BLaER1 (cell line): ENCODE results near the gene SLC7A10.

Source experiments
- H3K27ac ChIP-seq: shearing (Covaris generic); formaldehyde crosslinking; 2 replicates; pipeline ENCODE4 v1.8.1; 2022
- H3K27me3 ChIP-seq: shearing (Covaris generic); formaldehyde crosslinking; 2 replicates; pipeline ENCODE4 v1.8.1; 2022
- H3K36me3 ChIP-seq: shearing (Covaris generic); formaldehyde crosslinking; 2 replicates; pipeline ENCODE4 v1.8.1; 2022
- H3K4me1 ChIP-seq: shearing (Covaris generic); formaldehyde crosslinking; 2 replicates; pipeline ENCODE4 v1.8.1; 2022
- H3K4me2 ChIP-seq: shearing (Covaris generic); formaldehyde crosslinking; 2 replicates; pipeline ENCODE4 v1.8.1; 2022
- H3K4me3 ChIP-seq: shearing (Covaris generic); formaldehyde crosslinking; 2 replicates; pipeline ENCODE4 v1.8.1; 2022
- H3K9ac ChIP-seq: shearing (Covaris generic); formaldehyde crosslinking; 2 replicates; pipeline ENCODE4 v1.8.1; 2022
- H3K9me3 ChIP-seq: shearing (Covaris generic); formaldehyde crosslinking; 2 replicates; pipeline ENCODE4 v1.8.1; 2022
- H4K20me1 ChIP-seq: shearing (Covaris generic); formaldehyde crosslinking; 2 replicates; pipeline ENCODE4 v1.8.1; 2022
- Cebpa-rat ChIP-seq: shearing (Covaris generic); IDR thresholded peaks from 2 replicates; pipeline ENCODE4 v1.8.1; 2022

The SLC7A10 gene

GRCh38 chr19:33267706-33268105 is 42.1 kb upstream of the SLC7A10 start:
- Histone ChIP-seq H3K9ac (peak overlapping the region; percentile 68), H4K20me1 (no peaks in the 10 kb centered on the region), H3K4me3 (peak overlapping the region; percentile 12; the same call in 1 of the 2 replicates), H3K27me3 (no peaks in the 10 kb centered on the region), H3K4me2 (peak overlapping the region; percentile 83), H3K36me3 (no peaks in the 10 kb centered on the region), H3K4me1 (peaks cover 93% of the 10 kb centered on the region), H3K27ac (peak overlapping the region; percentile 87), H3K9me3 (no peaks in the 10 kb centered on the region)
- no peak for TF ChIP-seq Cebpa-rat

GRCh38 chr19:33266974-33267484 is 41.4 kb upstream of the SLC7A10 start:
- H3K4me3 ChIP-seq: no peak overlapping the region

GRCh38 chr19:33264881-33265445 is 39.3 kb upstream of the SLC7A10 start:
- no peaks in the 10 kb centered on the region for H3K27me3 ChIP-seq
- no peak overlapping the region for H3K9ac ChIP-seq
- no peaks in the 10 kb centered on the region for H3K36me3 ChIP-seq
- no peak overlapping the region for H3K4me2 ChIP-seq
- no peak for TF ChIP-seq Cebpa-rat
- no peaks in the 10 kb centered on the region for H3K9me3 ChIP-seq
- H3K27ac ChIP-seq: no peak overlapping the region
- H3K4me1 ChIP-seq: peaks cover 100% of the 10 kb centered on the region
- H4K20me1 ChIP-seq: no peaks in the 10 kb centered on the region
- no peak overlapping the region for H3K4me3 ChIP-seq

More at GRCh38 chr19:33266974-33267484, 41.4 kb upstream of the SLC7A10 start:
- no peak for TF ChIP-seq Cebpa-rat
- Histone ChIP-seq H3K4me1 (peaks cover 96% of the 10 kb centered on the region), H3K27ac (peak overlapping the region; percentile 87), H3K9ac (peak overlapping the region; percentile 68), H3K27me3 (no peaks in the 10 kb centered on the region), H3K9me3 (no peaks in the 10 kb centered on the region), H3K36me3 (no peaks in the 10 kb centered on the region), H3K4me2 (peak overlapping the region; percentile 83), H4K20me1 (no peaks in the 10 kb centered on the region)

- Histone ChIP-seq H3K4me2 (peak overlapping the region; percentile 92), H4K20me1 (no peaks in the 10 kb centered on the region), H3K36me3 (no peaks in the 10 kb centered on the region), H3K9me3 (0 out of 2 replicates have a peak, but pooled peaks cover 2% of the 10 kb centered on the region), H3K9ac (no peak overlapping the region), H3K27ac (no peak overlapping the region), H3K4me1 (peaks cover 95% of the 10 kb centered on the region), H3K27me3 (no peaks in the 10 kb centered on the region), H3K4me3 (no peak overlapping the region)
- TF ChIP-seq Cebpa-rat: no peak
These were observed 37.8 kb upstream of the SLC7A10 start for GRCh38 chr19:33263325-33264023.

- peak overlapping the region; percentile 92 for H3K4me2 ChIP-seq
- H3K27ac ChIP-seq: peak overlapping the region; percentile 78
These were observed 36.0 kb upstream of the SLC7A10 start for GRCh38 chr19:33261511-33262189.

GRCh38 chr19:33260628-33261418 is 35.2 kb upstream of the SLC7A10 start:
- no peaks in the 10 kb centered on the region for H3K27me3 ChIP-seq
- TF ChIP-seq Cebpa-rat: no peak
- H4K20me1 ChIP-seq: no peaks in the 10 kb centered on the region
- H3K27ac ChIP-seq: peak overlapping the region; percentile 78
- peaks cover 11% of the 10 kb centered on the region; the same call in 1 of the 2 replicates for H3K9me3 ChIP-seq
- H3K9ac ChIP-seq: peak overlapping the region; percentile 34
- no peak overlapping the region; the same call in 1 of the 2 replicates for H3K4me3 ChIP-seq
- no peaks in the 10 kb centered on the region for H3K36me3 ChIP-seq
- H3K4me2 ChIP-seq: peak overlapping the region; percentile 92
- H3K4me1 ChIP-seq: peaks cover 75% of the 10 kb centered on the region

More at GRCh38 chr19:33261511-33262189, 36.0 kb upstream of the SLC7A10 start:
- Histone ChIP-seq H3K9me3 (peaks cover 11% of the 10 kb centered on the region; the same call in 1 of the 2 replicates), H3K4me3 (peak overlapping the region; percentile 18; the same call in 1 of the 2 replicates), H3K4me1 (peaks cover 77% of the 10 kb centered on the region), H3K36me3 (no peaks in the 10 kb centered on the region), H3K27me3 (no peaks in the 10 kb centered on the region), H4K20me1 (no peaks in the 10 kb centered on the region), H3K9ac (peak overlapping the region; percentile 34; the same call in 1 of the 2 replicates)
- TF ChIP-seq Cebpa-rat: no peak

GRCh38 chr19:33259539-33259938 is 33.9 kb upstream of the SLC7A10 start:
- no peak overlapping the region for H3K4me3 ChIP-seq
- no peaks in the 10 kb centered on the region for H3K27me3 ChIP-seq
- peaks cover 11% of the 10 kb centered on the region; the same call in 1 of the 2 replicates for H3K9me3 ChIP-seq
- no peaks in the 10 kb centered on the region for H4K20me1 ChIP-seq
- H3K4me2 ChIP-seq: peak overlapping the region; percentile 92
- no peak overlapping the region for H3K27ac ChIP-seq
- H3K9ac ChIP-seq: no peak overlapping the region
- peaks cover 62% of the 10 kb centered on the region for H3K4me1 ChIP-seq
- H3K36me3 ChIP-seq: no peaks in the 10 kb centered on the region
- no peak for TF ChIP-seq Cebpa-rat

GRCh38 chr19:33257828-33258227 is 32.2 kb upstream of the SLC7A10 start:
- Histone ChIP-seq H3K9ac (no peak overlapping the region), H3K4me1 (peaks cover 45% of the 10 kb centered on the region), H4K20me1 (no peaks in the 10 kb centered on the region), H3K9me3 (peaks cover 11% of the 10 kb centered on the region; the same call in 1 of the 2 replicates), H3K36me3 (no peaks in the 10 kb centered on the region), H3K27me3 (no peaks in the 10 kb centered on the region), H3K4me2 (no peak overlapping the region), H3K4me3 (no peak overlapping the region), H3K27ac (no peak overlapping the region)
- TF ChIP-seq Cebpa-rat: no peak

- no peak overlapping the region for H3K4me3 ChIP-seq
- H3K4me1 ChIP-seq: peaks cover 34% of the 10 kb centered on the region
- no peak overlapping the region for H3K9ac ChIP-seq
- H3K9me3 ChIP-seq: peaks cover 11% of the 10 kb centered on the region; the same call in 1 of the 2 replicates
- H4K20me1 ChIP-seq: no peaks in the 10 kb centered on the region
- no peaks in the 10 kb centered on the region for H3K36me3 ChIP-seq
- no peak for TF ChIP-seq Cebpa-rat
- H3K27ac ChIP-seq: 0 out of 2 replicates have a peak overlapping the region, but pooled peaks have one; percentile 28
- no peak overlapping the region for H3K4me2 ChIP-seq
- no peaks in the 10 kb centered on the region for H3K27me3 ChIP-seq
These were observed 30.6 kb upstream of the SLC7A10 start for GRCh38 chr19:33256261-33256660.
